ENCODE measurements around the gene SSTR3. TPM values are rescaled to one million over a fixed set of nuclear protein-coding genes. Genes with fewer than 3 reads are reported as not detected.

SSTR3 gene
- total and polyA plus RNA-seq, 2 donors from 2014 or later = 0.13 to 0.56 TPM

GRCh38 chr22:37232140-37232998 is 20.1 kb upstream of the SSTR3 start:
- H3K4me3 ChIP-seq (ENCODE audit: low read length in 3 of 3) = no peak overlapping the region
- no peaks in the 10 kb centered on the region for H3K36me3 ChIP-seq (ENCODE audit: control insufficient read depth in 2 of 3, insufficient read depth in 3 of 3, low read length in 3 of 3)
- peaks cover 0 to 3% (median 0%) of the 10 kb centered on the region in 3 donors for H3K4me1 ChIP-seq (ENCODE audit: control insufficient read depth in 2 of 3, insufficient read depth in 2 of 3, low read depth in 1 of 3, low read length in 3 of 3)
- H3K27me3 ChIP-seq (ENCODE audit: control insufficient read depth, insufficient read depth, low read length) = no peaks in the 10 kb centered on the region
- no peak overlapping the region for H3K27ac ChIP-seq (ENCODE audit: low read depth in 2 of 2, low read length in 2 of 2)
- DNase-seq = peak in 2 of 5 donors; percentile 24 to 47
- intact Hi-C loops (cut with DNase I) = no loop called here
- FAIRE-seq = no peak
- TF ChIP-seq, protein P1, sequence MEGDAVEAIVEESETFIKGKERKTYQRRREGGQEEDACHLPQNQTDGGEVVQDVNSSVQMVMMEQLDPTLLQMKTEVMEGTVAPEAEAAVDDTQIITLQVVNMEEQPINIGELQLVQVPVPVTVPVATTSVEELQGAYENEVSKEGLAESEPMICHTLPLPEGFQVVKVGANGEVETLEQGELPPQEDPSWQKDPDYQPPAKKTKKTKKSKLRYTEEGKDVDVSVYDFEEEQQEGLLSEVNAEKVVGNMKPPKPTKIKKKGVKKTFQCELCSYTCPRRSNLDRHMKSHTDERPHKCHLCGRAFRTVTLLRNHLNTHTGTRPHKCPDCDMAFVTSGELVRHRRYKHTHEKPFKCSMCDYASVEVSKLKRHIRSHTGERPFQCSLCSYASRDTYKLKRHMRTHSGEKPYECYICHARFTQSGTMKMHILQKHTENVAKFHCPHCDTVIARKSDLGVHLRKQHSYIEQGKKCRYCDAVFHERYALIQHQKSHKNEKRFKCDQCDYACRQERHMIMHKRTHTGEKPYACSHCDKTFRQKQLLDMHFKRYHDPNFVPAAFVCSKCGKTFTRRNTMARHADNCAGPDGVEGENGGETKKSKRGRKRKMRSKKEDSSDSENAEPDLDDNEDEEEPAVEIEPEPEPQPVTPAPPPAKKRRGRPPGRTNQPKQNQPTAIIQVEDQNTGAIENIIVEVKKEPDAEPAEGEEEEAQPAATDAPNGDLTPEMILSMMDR (IDR thresholded peaks at IDR 0.05; ENCODE audit: borderline replicate concordance, extremely low read depth, insufficient read depth) = no peak
- H3K9ac ChIP-seq (ENCODE audit: low read length in 3 of 3) = no peak overlapping the region
- no peaks in the 10 kb centered on the region for H3K9me3 ChIP-seq (ENCODE audit: control insufficient read depth in 2 of 3, insufficient read depth in 1 of 3, low read length in 3 of 3)

GRCh38 chr22:37231406-37232139 is 19.3 kb upstream of the SSTR3 start:
- peak in 1 of 5 donors; percentile 38 for DNase-seq
- no peaks in the 10 kb centered on the region for H3K27me3 ChIP-seq (ENCODE audit: control insufficient read depth, insufficient read depth, low read length)
- H3K4me1 ChIP-seq (ENCODE audit: control insufficient read depth in 2 of 3, insufficient read depth in 2 of 3, low read depth in 1 of 3, low read length in 3 of 3) = peaks cover 0 to 3% (median 0%) of the 10 kb centered on the region in 3 donors
- no peaks in the 10 kb centered on the region for H3K9me3 ChIP-seq (ENCODE audit: control insufficient read depth in 2 of 3, insufficient read depth in 1 of 3, low read length in 3 of 3)
- TF ChIP-seq, protein P1 (IDR thresholded peaks at IDR 0.05; ENCODE audit: borderline replicate concordance, extremely low read depth, insufficient read depth) = no peak
- no peak overlapping the region for H3K27ac ChIP-seq (ENCODE audit: low read depth in 2 of 2, low read length in 2 of 2)
- H3K4me3 ChIP-seq (ENCODE audit: low read length in 3 of 3) = no peak overlapping the region
- no peaks in the 10 kb centered on the region for H3K36me3 ChIP-seq (ENCODE audit: control insufficient read depth in 2 of 3, insufficient read depth in 3 of 3, low read length in 3 of 3)
- intact Hi-C loops (cut with DNase I) = no loop called here
- no peak overlapping the region for H3K9ac ChIP-seq (ENCODE audit: low read length in 3 of 3)
- no peak for FAIRE-seq

DNA sequence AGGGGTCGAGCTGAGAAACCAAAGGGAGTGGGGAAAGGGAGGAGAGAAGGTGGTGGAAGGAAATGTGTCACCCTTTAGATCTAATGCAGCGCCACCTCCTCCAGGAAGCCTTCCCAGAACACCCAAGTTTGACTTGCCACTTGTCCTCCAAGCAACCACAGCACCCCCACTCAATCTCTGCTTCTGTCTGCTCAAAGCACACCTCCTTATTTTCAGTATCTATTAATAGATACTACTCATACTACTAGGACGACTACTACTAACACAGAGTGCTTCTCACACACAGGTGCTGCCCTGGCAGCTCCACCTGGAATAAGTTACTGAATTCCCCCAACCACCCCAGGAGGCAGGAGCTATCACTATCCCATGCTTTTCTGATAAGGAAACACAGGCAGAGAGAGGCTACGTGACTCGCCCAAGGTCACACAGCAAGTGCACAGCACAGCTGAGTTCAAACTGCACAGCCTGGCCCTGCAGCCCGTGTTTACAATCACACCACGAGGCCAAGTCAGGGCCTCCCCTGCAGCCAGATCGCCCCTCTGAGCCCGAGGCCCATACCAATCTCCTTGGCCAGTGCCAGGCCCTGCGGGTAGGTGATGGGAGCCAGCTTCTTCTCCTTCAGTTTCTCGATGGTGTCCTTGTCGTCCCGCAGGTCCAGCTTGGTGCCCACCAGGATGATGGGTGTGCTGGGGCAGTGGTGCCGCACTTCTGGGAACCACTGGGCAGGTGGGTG is 18.6 kb upstream of the SSTR3 start:
- Histone ChIP-seq H3K4me3 (ENCODE audit: low read length in 3 of 3) (no peak overlapping the region), H3K27me3 (ENCODE audit: control insufficient read depth, insufficient read depth, low read length) (no peaks in the 10 kb centered on the region), H3K36me3 (ENCODE audit: control insufficient read depth in 2 of 3, insufficient read depth in 3 of 3, low read length in 3 of 3) (no peaks in the 10 kb centered on the region), H3K27ac (ENCODE audit: low read depth in 2 of 2, low read length in 2 of 2) (no peak overlapping the region), H3K9me3 (ENCODE audit: control insufficient read depth in 2 of 3, insufficient read depth in 1 of 3, low read length in 3 of 3) (no peaks in the 10 kb centered on the region), H3K4me1 (ENCODE audit: control insufficient read depth in 2 of 3, insufficient read depth in 2 of 3, low read depth in 1 of 3, low read length in 3 of 3) (peaks cover 0 to 3% (median 0%) of the 10 kb centered on the region in 3 donors), H3K9ac (ENCODE audit: low read length in 3 of 3) (no peak overlapping the region)
- FAIRE-seq (no peak), DNase-seq (peak in 1 of 5 donors; percentile 23)
- intact Hi-C loops (cut with DNase I) = no loop called here
- TF ChIP-seq, protein P1 (IDR thresholded peaks at IDR 0.05; ENCODE audit: borderline replicate concordance, extremely low read depth, insufficient read depth) = no peak

All from kidney (tissue), 14 donors.